Effector CD8-positive, alpha-beta T cell (primary cell): ENCODE results near the gene EIF1AD.
"Not testable (repeated sequence)": the region's sequence is repeated elsewhere in the genome, so short reads cannot be mapped to it uniquely, and the experiment has no call there.

Experiments used
- DNase-seq: peaks from one replicate; lab custom pipeline; 2025; lab: John Stamatoyannopoulos, UW

The EIF1AD gene

DNA sequence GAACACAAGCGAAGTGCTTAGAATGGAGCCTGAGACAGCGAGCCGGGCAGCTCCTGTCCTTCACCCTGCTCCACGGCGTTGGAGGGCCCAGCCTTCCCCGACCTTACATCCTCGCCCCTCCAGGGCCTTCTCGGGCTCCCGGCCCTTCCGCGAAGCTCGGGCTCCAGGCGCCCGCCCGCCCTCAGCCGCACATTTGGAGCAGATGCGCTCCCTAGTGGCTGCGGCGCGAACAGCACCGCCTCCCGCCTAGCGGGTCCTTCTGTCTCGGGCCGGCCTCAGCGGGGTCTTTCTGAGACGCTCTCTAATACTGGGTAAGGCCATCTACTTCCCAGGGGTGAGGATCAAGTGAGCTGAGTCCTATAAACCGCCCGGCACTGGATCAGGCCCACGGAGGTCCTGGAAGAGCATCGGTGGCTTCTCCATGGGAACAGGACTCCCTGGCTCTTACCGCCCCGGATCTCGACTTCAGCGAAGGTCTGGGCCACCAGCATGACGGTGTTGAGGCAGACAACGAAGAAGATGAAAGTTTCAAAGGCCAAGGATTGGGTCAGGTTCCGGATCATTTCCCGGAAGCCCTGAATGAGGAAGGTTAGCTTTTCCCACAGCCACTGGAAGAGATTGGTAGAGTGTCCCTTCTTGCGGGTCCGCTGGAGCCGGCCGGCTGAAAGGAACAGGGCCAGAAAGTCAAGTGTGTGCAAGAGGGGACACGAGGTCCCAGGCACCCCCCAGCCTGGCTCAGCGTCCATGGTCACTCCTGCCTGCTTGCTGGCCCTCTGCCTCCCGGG lies 20.6 kb upstream of the EIF1AD start:
- peak; percentile 72 for DNase-seq

- DNase-seq = no peak
These were observed 18.8 kb upstream of the EIF1AD start for GRCh38 chr11:66020618-66021357.

GRCh38 chr11:66020212-66020611 lies 18.3 kb upstream of the EIF1AD start:
- no peak for DNase-seq

GRCh38 chr11:66017321-66017720 lies 15.4 kb upstream of the EIF1AD start:
- no peak for DNase-seq

- no peak for DNase-seq
These were observed 14.8 kb upstream of the EIF1AD start for GRCh38 chr11:66016793-66017177.

DNA sequence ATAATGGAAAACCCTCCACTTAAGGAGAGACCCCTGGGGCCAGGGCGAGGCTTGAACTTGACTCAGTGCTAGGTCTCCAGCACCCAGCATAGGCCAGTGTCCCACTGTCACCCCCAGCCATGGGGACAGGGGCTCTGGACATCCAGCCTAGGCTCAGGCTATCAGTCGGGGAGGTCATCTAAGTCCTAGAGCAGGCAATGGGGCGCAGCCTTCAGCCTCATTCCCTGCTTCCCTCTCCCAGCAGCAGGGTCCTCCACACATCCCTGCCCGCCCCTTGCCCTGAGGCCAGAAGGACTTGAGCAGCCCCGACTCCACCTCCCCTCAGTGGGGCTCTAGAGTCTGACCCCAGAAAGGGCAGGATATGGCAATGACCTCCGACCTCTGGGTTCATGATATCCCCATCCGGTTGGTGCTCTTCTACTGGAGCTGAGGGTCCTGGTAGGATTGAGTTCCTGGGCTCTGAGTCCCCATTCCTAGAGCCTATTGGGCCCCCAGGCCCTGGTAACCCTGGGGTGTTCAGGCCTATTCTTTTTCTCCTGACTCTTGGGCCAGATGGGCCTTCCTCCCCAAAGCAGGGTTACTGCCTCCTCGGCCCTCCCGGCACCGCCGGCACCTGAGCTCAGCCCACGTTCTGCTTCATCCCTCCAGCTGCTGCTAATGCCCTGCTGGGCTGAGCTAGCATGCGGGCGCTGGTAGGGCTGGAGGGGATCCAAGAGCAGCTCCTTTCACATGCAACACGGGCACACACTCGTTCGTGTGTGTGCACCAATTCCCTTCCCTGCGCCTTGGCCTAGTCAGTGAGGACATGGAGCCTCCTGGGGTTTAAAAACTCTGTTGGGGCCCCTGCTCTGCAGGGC lies 14.2 kb upstream of the EIF1AD start:
- DNase-seq = no peak

GRCh38 chr11:66015454-66015881 lies 13.5 kb upstream of the EIF1AD start:
- no peak for DNase-seq

GRCh38 chr11:66014804-66015453 lies 13.0 kb upstream of the EIF1AD start:
- no peak for DNase-seq

- no peak for DNase-seq
These were observed 11.8 kb upstream of the EIF1AD start for GRCh38 chr11:66013762-66014100.

DNA sequence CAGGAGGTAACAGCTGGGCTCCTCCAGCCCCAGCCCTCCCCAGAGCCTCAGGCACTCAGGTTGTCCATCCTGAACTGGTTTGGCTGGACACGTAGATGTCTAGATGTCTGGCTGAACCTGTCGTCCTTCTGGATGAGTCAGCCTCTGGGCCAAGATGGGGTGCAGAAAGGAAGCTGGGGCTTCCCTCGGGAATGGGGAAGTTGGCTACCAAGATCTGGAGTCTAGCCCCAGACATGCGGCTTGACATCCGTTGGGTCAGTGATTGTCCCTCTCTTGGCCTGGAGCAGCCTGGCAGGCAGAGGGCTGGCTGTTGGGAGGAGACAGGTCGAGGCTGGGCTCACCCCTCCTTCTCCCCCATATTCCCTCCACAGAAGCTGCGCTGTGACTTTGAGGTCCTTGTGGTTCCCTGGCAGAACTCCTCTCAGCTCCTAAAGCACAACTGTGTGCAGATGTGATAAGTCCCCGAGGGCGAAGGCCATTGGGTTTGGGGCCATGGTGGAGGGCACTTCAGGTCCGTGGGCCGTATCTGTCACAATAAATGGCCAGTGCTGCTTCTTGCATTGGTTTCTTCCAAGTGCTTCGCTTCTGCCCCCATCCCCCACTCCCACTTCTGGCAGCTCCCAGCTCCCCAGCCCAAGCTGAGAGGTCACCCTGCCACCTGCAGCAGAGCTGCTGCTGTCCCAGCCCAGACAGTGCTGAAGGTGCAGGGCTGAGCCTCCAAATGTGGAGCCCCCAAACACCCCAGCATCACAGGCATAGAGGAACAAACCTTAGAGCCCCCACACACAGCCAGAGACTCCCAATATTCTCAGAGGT lies 11.2 kb upstream of the EIF1AD start:
- DNase-seq = no peak

DNA sequence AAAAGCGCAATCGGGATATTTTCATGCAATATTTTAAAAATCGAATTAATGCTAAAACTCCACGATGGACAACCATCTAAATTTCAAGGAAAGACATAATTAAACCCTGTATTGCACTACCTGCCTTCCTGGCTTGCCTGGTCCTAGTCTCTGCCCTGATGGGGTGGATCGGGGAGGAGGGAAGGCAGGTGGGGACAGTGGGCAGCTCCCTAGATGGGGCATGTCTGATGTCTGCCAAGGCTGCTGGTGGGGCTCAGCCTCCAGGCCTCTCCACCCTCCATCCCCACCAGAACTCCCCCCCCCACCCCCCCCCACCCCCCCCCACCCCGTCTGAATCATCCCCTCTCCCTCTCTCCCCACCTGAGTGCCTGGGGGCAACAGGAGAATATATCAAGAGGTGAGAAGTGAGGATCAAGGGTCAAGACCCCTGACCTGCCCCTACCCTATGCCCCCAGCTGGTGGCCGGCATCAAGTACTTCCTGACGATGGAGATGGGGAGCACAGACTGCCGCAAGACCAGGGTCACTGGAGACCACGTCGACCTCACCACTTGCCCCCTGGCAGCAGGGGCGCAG lies 10.5 kb upstream of the EIF1AD start:
- no peak for DNase-seq

- DNase-seq = no peak
These were observed 9.9 kb upstream of the EIF1AD start, which contains the start of gene CST6 for GRCh38 chr11:66011785-66012303. CST6 (plus strand) TSS chr11:66012008; CDS start chr11:66012045, 37 bp downstream.

DNA sequence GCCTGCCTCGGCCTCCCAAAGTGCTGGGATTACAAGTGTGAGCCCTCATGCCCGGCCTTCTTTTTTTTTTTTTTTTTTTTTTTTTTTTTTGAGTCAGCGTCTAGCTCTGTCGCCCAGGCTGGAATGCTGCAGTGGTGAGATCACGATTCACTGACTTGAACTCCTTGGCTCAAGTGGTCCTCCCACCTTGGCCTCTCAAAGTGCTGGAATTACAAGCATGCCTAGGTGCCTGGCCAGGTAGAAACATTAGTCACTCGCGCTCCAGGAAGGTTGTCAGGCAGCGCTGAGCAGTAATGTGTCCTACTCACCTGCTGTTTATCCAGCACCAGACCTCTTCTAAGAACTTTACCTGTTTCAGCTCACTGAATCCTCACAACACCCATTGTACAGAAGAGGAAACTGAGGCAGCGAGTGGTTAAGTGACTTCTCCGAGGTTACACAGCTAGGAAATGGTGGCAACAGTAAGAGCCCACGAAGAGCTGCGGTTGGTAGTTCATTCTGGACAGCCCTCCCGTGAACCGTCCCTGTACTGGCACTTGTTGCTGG lies 9.4 kb upstream of the EIF1AD start:
- DNase-seq = no peak

- DNase-seq = not testable (repeated sequence)
These were observed 8.1 kb upstream of the EIF1AD start for GRCh38 chr11:66010036-66010435.

GRCh38 chr11:66008468-66009101 lies 6.6 kb upstream of the EIF1AD start:
- DNase-seq = no peak

- no peak for DNase-seq
These were observed 6.1 kb upstream of the EIF1AD start for GRCh38 chr11:66008095-66008467.

GRCh38 chr11:66007201-66007634 lies 5.3 kb upstream of the EIF1AD start:
- no peak for DNase-seq

- no peak for DNase-seq
These were observed 4.9 kb upstream of the EIF1AD start for GRCh38 chr11:66006891-66007176.

DNA sequence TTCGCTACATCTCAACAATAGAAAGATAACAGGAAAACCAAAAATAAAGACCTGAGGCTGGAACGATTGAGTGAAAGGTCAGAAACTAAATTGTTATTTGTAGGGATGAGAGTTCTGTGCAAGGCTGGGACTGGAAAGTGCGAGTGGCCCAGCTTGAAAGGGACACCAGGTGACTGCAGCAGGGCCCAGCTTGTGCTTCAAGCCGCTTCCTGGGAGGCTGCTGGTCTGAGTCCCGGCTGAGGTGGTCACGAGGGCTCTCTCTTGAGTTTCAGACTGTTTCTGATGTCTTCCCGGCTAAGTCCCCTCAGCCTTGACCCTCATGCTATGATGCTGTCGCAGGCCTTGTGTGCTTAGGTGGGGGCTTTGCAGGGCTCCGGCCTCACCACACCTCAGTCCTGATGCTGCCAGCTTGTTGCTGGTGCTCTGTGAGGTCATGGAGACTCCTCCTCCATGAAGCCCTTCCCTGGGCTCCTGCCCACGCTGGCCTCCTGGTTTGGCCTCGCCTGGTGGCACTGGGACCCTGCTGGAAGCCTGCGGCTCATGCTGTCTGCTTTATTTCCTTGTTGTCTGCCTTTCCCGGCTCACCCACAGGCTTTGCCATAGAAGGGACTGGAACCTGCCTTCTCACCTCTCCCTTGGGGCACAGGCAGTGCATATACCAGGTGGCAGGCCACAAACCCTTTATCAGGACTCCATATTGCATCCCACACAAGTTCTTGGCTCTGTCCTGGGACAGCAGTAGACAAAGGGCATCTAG lies 4.4 kb upstream of the EIF1AD start:
- DNase-seq = no peak
